Stimulated activated naive CD8-positive, alpha-beta T cell treated with anti-CD3 and anti-CD28 coated beads, Interleukin-15, Interleukin-2, amounts not matched to agents 100 U/mL and 50 U/mL, for 24 hours (primary cell): Measurements from ENCODE around the gene EYA2.

Source experiments
- ATAC-seq: fragments of 150-1000 bp; cut with Tn5 transposase; one replicate; pipeline ENCODE4 v1.10.0; 2021
- DNase-seq: peaks from one replicate; pipeline ENCODE4 v3.0.0; 2021

EYA2 gene

DNA sequence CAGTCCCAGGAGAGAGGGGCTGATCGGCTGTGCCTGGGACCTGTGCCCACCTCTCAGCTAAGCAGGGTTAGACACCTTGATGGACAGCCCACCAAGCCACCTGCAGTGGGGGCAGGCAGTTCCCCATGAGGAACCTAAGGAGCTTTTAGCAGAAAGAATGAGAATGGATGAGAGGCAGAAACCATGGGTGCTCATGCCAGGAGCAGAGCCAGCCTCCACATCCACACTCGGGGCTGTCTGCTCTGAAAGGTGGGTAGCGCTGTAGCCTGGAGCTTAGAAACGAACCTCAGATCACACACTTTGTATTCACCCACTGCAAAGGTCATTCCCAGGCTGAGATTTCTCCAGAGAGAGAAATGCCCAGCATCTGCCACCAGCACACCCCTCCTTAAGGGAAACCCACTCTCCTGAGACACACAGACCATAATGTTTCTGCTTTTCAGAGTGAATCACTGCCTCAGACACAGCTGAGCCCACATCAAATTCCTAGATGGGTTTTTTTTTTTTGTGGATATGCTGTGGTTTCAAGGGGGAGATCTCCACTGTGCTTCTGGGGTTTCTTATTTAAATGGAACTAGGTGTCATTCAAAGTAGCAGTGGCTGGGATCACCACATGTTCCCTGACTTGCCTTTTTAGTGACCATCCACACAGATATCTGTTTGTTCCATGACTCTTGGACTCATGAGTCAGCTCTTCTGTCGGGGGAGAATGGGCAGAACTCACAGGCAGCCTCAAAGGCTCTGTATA is 218.9 kb downstream of the EYA2 start:
- ATAC-seq (no peak), DNase-seq (no peak)

DNA sequence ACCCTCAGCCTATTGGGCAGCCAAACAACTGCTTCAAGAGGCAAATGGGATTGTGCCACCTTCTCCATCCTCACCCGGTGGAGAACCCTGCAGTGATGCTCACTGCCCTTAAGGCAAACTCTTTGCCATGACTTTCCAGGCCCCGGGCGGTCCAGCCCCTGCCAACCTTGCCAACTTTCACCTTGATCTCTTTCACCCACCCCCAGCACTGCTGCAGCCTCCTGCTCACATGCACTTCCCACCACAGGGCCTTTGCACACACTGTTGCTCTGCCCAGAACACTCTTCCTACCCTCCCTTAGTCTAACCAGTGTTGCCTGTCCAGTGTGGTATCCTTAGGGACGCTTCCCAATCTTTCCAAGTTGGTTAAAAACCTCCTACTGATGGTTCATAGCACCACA is 221.1 kb downstream of the EYA2 start:
- ATAC-seq (no peak), DNase-seq (no peak)

DNA sequence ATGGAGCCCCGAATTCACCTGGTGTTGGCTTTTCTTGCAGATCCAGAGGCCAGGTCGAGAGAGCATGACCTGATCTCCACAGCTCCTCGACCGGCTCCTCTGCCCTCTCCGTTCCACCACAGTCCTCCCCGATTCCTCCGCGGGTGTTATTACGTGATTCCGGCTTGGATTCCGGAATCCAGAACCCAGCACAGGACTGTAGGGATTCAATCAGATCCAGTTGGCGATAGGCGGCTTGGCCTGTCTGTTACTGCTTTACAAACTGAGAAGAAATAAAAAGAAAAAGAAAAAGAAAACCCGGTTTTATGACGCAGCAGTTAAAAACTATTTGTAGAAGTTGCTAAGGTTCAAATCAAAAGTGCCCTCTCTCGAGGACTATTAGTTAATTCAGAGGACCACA is 222.7 kb downstream of the EYA2 start:
- ATAC-seq = no peak
- no peak for DNase-seq

DNA sequence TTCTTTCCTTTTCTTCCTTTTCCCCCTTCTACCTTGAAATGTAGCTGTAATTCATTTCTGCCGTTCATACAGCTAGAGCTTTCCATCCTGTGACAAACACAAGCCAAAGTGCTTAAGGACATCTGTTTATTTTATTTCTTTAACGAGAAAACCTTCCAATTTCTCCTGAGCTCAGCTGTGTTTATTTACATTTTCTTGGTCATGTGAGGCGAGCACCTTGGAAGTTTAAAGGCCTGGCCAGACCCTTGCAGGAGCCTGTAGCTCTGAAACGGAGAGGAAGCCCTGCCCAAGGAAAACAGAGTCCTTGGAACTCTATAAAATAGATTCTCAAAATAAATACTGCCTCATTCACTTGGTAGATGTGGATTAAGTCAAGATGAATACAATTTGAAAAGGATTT is 223.1 kb downstream of the EYA2 start:
- DNase-seq (no peak), ATAC-seq (no peak)

DNA sequence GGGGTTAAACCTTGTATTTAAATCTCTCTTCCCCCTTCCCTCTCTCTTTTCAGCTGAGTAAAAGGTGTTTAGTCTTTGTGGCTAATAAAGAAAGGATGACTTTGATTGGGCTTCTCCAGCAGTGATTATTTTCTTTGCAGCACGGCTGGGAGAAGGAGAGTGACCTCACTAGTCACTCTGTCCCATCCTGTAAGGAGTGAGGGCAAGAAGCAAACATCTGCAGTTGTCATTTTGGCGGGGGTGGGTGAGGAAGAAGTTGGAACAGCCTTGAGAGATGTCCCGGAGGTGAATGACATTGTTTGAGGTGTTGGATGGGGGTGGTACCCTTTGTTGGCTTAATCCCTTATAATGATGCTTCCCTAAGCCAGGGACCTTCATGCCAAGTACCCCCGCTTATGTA is 223.6 kb downstream of the EYA2 start:
- ATAC-seq = no peak
- no peak for DNase-seq

DNA sequence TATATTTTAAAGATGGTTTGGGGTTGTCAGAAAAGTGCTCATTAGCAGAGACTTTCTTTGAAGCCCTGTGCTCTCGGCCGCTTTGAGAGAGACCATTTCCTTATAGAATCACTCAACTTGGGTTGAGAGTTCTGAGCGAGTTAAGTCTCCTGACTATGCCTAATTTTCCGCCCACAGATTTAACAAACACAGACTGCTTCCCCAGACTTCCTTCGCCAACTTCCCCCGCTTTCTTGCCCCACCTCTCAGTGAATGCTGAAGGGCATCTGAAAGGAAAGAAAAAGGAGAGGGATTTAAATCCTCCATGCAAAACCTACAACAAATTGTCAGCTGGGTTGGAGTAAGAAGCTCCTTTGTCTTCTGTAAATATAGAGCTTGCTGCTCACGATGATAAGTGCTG is 224.0 kb downstream of the EYA2 start:
- ATAC-seq (no peak), DNase-seq (no peak)

DNA sequence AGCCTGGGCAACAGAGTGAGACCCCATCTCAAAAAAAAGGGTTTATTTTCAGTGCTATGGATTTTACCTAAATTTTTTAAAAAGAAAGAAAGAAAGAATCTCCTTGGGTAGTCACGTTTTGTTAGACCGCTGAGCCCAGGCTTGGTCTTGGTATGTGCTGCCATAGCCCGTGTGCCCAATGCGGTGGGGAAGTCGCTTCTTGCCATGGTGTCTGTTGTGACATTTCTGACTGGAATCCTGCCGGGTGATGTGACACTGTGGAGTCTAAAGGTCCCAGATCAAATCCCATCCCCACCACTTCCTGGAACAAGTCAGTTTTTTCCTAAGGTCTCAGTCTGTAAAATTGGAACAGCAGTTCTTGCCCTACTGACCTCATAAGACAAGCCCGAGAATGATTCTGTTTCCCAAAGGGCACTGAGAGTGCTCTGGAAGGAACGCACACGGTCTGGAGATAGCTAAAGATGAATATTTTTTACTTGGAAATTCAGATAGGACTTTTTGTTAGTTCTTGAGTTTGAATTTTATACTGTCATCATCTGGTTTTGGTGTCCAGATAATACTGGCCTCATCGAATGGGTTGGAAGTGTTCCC is 225.8 kb downstream of the EYA2 start:
- no peak for ATAC-seq
- no peak for DNase-seq

DNA sequence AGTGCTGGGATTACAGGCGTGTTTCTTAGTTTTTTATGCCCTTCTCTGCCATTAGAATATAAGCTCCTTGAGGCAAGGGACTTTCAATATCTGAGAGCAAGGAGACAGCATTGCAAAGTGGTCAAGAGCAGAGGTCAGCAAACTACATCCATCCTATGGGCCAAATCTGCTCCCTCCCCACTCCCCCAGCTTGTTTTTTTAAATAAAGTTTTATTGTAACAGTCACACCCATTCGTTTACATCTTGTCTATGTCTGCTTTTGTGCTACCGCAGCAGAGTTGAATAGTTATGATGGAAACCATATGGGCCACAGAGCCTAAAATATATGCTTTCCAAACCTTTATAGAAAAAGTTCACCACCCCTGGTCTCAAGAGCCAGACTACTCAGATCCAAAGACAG is 227.9 kb downstream of the EYA2 start:
- DNase-seq (no peak), ATAC-seq (no peak)

DNA sequence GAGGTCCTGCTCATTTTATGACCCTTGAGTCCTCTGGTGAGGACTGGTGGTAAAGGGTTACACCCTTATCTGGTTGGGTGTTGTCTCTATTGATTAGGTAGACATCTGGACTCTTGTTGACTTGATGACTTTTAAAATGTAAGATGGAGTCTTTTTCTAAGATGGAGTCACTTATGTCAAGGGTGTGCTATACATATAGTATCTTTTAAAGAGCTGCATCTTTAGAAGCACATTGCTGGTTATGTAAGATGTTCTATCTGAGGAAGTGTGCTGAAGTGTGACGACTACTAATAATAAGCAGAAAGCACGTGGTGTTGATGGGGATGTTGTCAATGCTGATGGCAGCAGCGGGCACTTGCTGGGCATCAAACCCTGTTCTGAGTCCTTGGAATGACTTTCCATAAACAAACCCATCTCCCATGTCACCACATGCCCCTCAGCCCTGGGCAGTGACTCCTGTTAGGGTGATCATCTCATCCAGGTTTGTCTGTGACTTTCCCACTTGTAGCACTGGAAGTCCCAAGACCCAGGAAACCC is 229.6 kb downstream of the EYA2 start:
- no peak for ATAC-seq
- DNase-seq = no peak

DNA sequence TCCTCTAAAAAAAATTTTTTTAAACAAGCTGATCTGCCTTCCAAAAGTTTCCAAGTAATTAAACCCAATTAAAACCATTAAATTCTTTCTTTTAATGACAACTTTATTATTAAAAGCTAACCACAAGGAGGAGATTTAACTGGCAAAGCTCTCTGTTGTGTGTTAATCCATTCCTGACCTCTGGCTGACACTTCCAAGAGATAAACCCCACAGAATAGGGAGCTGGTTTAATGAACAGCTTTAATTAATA is 230.8 kb downstream of the EYA2 start:
- ATAC-seq (no peak), DNase-seq (no peak)

DNA sequence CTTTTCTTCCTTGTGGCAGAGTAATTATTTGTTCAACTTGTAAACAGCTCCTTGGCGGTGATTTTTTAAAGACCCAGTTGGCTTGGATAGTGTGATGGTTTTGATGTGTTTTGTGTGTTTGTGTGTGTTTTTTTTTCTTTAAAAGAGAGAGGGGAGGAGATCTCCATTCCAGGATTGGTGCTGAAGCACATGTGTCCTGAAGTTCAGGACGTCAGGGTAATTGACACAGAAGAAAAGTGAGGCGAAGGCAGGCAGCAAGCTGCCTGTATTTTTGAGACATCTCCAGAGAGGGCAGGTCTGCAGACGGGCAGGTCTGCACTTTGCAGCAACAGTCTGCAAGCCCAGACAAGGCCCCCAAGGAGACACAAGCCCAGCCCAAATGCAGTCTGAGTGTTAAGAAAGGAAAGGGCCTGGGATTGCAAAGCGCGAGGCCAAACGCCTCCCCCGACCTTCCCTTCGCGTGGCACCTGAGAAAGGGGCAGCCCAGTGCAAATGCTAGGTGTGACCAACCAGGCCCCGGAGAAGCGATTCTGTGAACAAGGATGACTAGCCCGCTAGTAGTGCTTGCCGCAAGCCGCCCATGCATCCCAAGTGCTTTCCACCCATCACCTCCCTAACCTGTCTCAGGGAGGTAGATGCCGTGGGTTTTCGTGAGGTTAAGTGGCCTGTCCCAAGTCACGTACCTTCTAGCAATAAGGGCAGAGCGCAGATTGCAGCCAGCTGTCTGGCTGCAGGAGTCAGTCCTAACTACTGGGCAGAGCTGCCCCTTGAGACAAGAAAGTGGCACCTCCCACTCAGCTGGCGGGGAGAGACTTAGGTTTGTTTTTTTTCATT is 231.3 kb downstream of the EYA2 start:
- DNase-seq = no peak
- no peak for ATAC-seq

DNA sequence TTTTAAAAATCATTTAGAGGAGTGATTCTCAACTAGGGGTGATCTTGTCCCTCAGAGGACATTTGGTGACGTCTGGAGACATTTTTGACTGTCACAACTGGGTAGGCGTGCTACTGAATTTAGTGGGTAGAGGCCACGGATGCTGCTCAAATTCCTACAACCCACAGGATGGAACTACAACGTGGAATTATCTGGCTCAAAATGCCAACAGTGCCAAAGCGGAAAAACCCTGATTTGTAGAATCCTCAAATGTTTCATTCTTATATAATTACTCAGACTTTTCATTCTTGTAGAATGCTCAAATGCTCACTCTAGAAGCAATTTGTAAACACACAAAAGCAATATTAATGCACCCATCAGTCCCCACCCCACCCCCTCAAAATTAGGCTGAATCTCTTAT is 232.1 kb downstream of the EYA2 start:
- ATAC-seq (no peak), DNase-seq (no peak)

DNA sequence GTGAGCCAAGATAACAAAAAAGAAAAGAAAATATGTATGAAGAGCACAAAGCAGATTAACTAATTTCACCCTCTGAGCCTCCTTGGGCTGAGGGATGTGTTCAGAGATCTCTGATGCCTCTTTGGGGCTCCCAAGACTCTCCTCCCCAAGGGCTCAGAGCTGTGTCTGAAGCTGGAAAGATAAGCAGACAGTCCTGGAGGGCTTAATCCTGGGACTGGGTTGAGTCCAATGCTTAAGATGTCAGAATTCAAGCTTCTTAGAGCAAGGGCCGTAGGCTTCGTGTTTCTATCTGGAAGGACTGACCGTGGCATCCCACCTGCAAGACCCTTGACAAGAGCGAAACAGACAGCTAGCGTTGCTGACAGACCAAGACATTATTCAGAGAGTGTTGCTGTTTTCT is 232.9 kb downstream of the EYA2 start:
- DNase-seq (no peak), ATAC-seq (no peak)

DNA sequence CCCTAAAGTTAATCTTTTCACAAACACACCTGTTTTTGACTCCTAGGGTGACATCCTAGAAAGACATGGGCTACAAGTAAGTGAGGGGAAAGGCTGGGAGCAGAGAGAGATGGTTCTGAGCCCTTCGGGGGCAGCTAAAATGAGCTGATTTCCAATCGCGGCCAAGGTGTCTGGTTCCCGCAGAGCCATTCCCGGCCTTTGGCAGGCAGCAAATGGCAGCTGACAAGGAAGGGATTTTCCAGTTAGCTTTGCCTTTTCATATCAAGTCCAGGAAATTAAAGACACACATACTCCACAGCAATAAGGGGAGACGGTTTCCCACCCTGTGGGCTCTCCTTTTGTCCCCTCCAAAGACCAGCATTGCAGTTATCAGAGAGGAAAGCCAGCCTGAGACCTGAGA is 233.4 kb downstream of the EYA2 start:
- no peak for ATAC-seq
- no peak for DNase-seq

DNA sequence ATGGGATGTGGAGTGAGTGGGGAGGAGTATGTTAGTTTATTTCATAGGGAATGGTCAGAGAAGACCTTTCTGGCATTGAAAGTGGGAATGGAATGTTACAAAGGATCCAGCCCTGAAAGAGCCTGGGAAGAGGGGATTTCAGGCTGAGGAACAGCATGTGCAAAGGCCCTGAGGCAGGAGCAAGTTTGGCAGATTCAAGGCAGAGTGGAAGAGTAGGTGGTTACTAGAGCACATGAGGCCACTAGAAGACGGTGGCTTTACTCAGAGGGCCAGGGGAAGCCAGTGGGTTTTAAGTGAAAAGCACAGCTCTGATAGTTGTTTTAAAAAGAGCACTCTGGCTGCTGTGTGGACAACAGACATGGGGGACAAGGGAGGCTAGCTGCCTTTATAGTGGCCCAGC is 234.7 kb downstream of the EYA2 start:
- ATAC-seq (no peak), DNase-seq (no peak)

DNA sequence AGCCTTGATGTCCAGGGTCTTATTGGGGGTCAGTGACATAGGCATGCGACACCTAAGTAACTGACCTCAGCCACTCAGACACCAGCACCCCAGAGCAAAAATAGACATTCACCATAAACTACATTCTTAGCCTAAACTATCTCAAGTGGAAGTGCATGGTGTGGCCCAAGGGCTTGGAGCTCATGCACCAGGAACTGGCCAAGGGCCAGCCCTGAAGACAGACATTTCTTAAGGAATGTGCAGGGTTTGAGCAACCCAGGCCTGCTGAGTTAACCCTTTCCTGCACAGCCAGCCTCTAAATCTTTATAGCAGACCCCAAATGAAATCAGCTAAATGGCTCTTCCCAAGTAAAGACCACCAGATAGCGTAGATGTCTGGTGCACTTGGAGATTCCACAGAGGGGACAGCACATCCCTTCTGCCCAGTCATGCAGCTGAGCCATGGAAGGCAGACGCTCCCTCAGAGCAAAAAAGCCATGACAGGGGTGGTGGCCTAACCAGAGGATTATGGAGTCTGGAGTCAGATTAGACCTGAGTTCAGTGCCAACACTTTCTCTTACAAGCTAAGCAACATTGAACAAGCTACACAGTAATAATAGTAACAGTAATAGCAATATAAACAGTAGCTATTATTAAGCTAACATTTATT is 239.3 kb downstream of the EYA2 start:
- ATAC-seq (no peak), DNase-seq (no peak)

DNA sequence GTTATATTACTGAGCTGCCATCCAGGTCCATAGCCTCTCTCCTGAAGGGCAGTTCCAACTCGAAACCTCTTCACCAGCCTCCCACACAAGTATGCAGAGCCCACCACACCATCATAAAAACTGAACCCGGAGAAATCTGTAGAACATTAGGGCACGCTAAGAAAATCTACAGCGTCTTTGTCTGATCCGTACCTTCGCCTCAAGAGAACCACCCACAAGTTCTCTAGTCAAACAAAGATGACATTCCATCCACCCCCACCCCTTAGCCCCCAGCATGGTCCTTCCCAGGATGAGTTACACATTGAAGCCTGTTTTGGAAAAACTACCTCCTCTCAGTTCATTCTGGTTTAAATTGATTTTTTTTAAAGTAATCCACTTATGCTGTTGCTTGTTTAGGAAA is 242.1 kb downstream of the EYA2 start:
- ATAC-seq = no peak
- DNase-seq = no peak

DNA sequence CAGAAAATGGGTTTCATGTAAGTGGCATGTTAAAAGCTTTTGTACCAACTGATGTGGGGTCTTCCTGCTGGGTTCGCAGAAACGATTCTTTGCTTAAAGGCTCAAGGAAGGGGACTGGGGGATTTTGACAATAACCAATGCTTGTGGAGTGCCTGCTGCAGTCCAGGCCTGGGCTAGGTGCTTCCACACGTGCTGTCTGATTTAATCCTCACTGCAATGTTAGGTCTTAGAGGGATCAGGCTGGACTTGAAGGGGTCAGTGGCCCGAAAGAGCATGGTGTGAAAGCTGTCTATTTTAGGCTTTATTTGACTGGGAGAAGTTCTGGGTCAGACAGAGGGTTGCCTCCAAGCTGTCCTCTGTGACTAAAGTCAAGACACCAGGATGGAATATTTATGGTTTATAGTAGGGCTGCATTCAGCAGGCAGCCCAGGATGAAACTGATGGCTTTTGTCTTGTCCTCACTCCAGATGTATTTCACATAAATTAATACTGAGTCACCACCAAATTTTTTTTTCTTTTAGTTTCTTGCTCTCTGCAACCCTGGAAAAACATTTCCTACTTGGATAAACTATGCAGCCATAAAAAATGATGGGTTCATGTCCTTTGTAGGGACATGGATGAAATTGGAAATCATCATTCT is 242.7 kb downstream of the EYA2 start:
- DNase-seq (no peak), ATAC-seq (no peak)

DNA sequence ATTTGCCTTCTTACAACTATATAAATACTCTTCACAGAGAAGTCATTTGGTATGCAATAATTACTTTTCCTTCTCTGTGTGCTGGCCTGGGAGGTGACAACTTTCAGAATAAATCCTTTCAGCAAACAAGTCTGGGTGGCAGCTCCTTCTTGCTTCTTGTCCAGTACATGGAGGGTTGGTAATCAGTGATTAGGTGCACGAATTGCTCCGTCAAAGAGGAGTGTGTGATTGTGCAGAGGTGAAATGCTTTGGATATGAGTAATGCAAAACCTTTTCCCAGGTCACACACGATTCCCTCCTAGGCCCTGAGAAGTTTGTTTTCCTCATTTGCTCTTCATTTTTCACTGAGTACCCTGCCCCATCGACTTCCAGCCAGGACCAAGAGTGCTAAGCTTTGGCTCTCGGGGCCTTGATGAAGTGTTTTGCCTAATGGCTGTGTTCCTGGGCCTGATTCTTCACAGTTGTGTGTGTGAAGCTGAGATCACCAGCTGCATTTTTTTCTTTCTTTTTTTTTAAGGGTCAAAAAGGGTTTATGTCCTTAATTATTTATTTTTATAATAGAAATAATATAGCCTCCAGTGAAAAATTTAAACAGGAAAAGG is 245.4 kb downstream of the EYA2 start:
- ATAC-seq = no peak
- DNase-seq = no peak

DNA sequence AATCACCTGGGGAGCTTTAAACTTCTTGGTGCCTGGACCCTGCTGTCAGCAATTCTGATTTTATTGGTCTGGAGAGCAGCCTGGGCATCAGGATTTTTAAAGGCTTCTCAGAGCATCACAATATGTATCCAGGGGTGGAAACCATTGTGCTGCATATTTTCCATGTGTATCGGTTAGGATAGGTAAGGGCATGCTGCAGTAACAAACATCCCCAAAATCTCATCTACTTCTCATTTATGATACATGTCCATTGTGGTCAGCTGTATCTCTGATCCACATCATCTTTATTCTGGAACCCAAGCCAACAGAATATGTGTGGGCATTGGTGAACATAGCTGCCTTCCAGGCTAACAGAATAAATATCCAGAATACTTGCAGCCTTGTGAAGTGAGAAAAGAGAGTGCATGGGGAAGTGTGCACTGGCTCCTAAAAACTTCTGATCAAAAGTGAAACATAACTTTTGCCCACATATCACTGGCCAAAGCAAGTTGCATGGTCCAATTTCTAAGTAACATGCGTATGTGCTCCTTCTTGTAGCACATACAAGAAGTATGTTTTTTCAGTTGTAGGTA is 246.8 kb downstream of the EYA2 start:
- ATAC-seq (no peak), DNase-seq (no peak)

DNA sequence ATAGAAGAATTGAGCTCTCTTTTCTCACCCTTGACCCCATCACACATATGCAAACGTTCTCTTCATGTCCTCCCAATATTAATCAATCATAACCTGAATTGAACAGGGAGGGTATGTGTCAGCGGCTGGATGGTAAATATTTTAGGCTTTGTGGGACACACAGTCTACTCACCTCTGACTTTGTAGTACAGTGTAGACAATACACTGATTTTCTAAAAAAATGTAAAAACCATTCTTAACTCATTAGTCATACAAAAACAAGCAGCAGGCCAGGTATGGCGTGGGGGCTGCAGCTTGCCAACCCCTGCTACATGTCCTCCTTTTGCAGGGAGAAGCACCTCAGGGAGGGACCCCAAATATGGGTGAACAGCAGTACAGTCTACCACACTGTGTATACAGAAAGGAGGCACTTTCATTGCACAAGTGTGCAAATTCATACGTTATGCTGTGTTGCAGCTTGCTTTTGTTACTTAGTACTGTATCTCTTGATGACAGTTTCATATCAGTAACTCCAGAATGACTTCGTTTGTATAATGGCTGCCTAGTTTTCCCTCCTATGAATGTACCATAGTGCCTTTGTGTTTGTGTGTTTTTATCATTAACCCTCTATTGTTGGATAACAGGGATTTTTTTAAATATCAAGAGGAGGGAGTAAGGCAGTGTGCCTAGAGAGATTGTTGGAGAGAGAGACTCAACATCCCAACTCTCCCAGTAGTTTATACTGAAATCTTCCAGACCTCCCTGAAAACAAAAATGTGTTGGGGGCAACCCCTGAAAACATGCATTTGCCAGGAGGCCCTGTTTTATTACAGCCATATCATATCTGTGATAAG is 247.5 kb downstream of the EYA2 start:
- ATAC-seq = no peak
- DNase-seq = no peak
